Endothelial cell of umbilical vein (primary cell): ENCODE measurements around the gene OR2H2. TPM values are rescaled to one million over a fixed set of nuclear protein-coding genes. Genes with fewer than 3 reads are reported as not detected.

Experiments
- BruUV-seq: library from RNA; stranded (reverse); fragments of 400-500 nt; replicated peaks from 2 replicates; lab custom pipeline; 2021; lab: Mats Ljungman, UMichigan
- CTCF ChIA-PET: fragments of 300-600, 350-600 bp; sonication (Branson Sonifier 250); formaldehyde crosslinking; loops from one replicate; lab custom pipeline; 2021; ENCODE audit warnings: antibody characterized with exemption, inconsistent platforms; lab: Charles Lee
- POLR2A ChIA-PET: fragments of 300-600, 350-600 bp; sonication (Branson Sonifier 250); formaldehyde crosslinking; loops from one replicate; lab custom pipeline; 2021; ENCODE audit warnings: antibody characterized with exemption, inconsistent platforms; lab: Charles Lee
- DNase-seq: peaks from one replicate; pipeline ENCODE4 v3.0.0-alpha.2; 2011; ENCODE audit warnings: low read depth, low spot score
- FAIRE-seq: peaks from 2 replicates; lab custom pipeline; 2011; peaks lifted over from hg19 to GRCh38; lab: Jason Lieb, UNC
- H2AFZ ChIP-seq: 2 replicates; pipeline ENCODE4 v1.6.0; 2012; ENCODE audit warnings: low read depth, low read length, control low read depth, inconsistent platforms
- H3K27ac ChIP-seq: 2 replicates; pipeline ENCODE4 v1.5.1; 2011; ENCODE audit warnings: low read depth, mild to moderate bottlenecking, control low read depth, low read length, moderate library complexity; ENCODE audit not compliant: insufficient read depth
- H3K27me3 ChIP-seq, 2 experiments: 2 replicates each; pipeline versions ENCODE4 v1.6.0 to v1.6.1; 2011; ENCODE audit warnings: low read length in 2 of 2, mixed read lengths in 1 of 2; ENCODE audit not compliant: control insufficient read depth in 2 of 2, insufficient read depth in 2 of 2
- H3K36me3 ChIP-seq, 2 experiments: 2 replicates in 1 of 2; 3 replicates in 1 of 2; pipeline ENCODE4 v1.5.1; 2011; ENCODE audit warnings: low read length in 2 of 2, mild to moderate bottlenecking in 1 of 2, moderate library complexity in 1 of 2; ENCODE audit not compliant: control insufficient read depth in 2 of 2, insufficient read depth in 2 of 2; ENCODE audit errors: extremely low read depth in 1 of 2
- H3K4me1 ChIP-seq: 3 replicates; pipeline ENCODE4 v1.5.1; 2011; ENCODE audit warnings: mild to moderate bottlenecking, low read length; ENCODE audit not compliant: control insufficient read depth, insufficient read depth; ENCODE audit errors: extremely low read depth
- H3K4me2 ChIP-seq: 2 replicates; pipeline ENCODE4 v1.6.1; 2011; ENCODE audit warnings: low read length, control low read depth, mixed read lengths; ENCODE audit not compliant: insufficient read depth
- H3K4me3 ChIP-seq, 3 experiments: fragments of 200-600 bp in 1 of 3; sonication (generic), shearing (Covaris generic) in 1 of 3; replicated peaks in 1 of 3; 2 replicates each; pipeline ENCODE4 v1.5.1; 2011 to 2016; ENCODE audit warnings: control low read depth in 3 of 3, low read length in 3 of 3, mild to moderate bottlenecking in 2 of 3, inconsistent platforms in 1 of 3, low read depth in 1 of 3, moderate library complexity in 1 of 3; ENCODE audit not compliant: insufficient read depth in 1 of 3
- H3K79me2 ChIP-seq: 2 replicates; pipeline ENCODE4 v1.6.0; 2012; ENCODE audit warnings: low read length, inconsistent platforms; ENCODE audit not compliant: control insufficient read depth, insufficient read depth
- H3K9ac ChIP-seq: replicated peaks from 2 replicates; pipeline ENCODE3; 2011; ENCODE audit warnings: low read length, control low read depth; ENCODE audit not compliant: insufficient read depth; ENCODE audit errors: extremely low read depth
- H3K9me1 ChIP-seq: replicated peaks from 3 replicates; pipeline ENCODE4 v1.6.0; 2011; ENCODE audit warnings: mild to moderate bottlenecking, low read length; ENCODE audit not compliant: control insufficient read depth, insufficient read depth; ENCODE audit errors: extremely low read depth
- H3K9me3 ChIP-seq: replicated peaks from 2 replicates; pipeline ENCODE4 v1.5.1; 2012; ENCODE audit warnings: low read length, inconsistent platforms; ENCODE audit not compliant: control insufficient read depth, insufficient read depth
- H4K20me1 ChIP-seq: replicated peaks from 2 replicates; pipeline ENCODE3; 2011; ENCODE audit warnings: mild to moderate bottlenecking, low read length; ENCODE audit not compliant: control insufficient read depth, insufficient read depth; ENCODE audit errors: extremely low read depth
- CTCF ChIP-seq, 2 donors: IDR thresholded peaks; 1 replicate in 1 of 2; 2 replicates in 1 of 2; pipeline ENCODE4 v1.5.1; 2011; ENCODE audit warnings: low read length in 2 of 2, mild to moderate bottlenecking in 2 of 2, moderate library complexity in 2 of 2, control low read depth in 1 of 2, inconsistent platforms in 1 of 2, low read depth in 1 of 2; ENCODE audit not compliant: insufficient read depth in 1 of 2; ENCODE audit errors: extremely low read depth in 1 of 2
- EZH2 ChIP-seq: IDR thresholded peaks from 2 replicates; pipeline ENCODE4 v1.6.1; 2012; ENCODE audit warnings: borderline replicate concordance, low read depth, mild to moderate bottlenecking, moderate library complexity, low read length, inconsistent platforms; ENCODE audit not compliant: severe bottlenecking
- FOS ChIP-seq: IDR thresholded peaks from 2 replicates; pipeline ENCODE4 v1.6.1; 2011; ENCODE audit warnings: mild to moderate bottlenecking, low read length, moderate library complexity, borderline replicate concordance; ENCODE audit not compliant: insufficient read depth
- GATA2 ChIP-seq: IDR thresholded peaks from 2 replicates; pipeline ENCODE4 v1.7.0; 2011; ENCODE audit warnings: low read depth, mild to moderate bottlenecking, moderate library complexity, mixed read lengths, low read length; ENCODE audit not compliant: insufficient read length, insufficient read depth
- JUN ChIP-seq: IDR thresholded peaks from 2 replicates; pipeline ENCODE4 v1.6.1; 2011; ENCODE audit warnings: borderline replicate concordance, low read depth; ENCODE audit not compliant: insufficient read length, insufficient read depth
- MAX ChIP-seq: IDR thresholded peaks from 2 replicates; pipeline ENCODE4 v1.6.1; 2011; ENCODE audit not compliant: insufficient read depth, insufficient read length
- MYC ChIP-seq: IDR thresholded peaks from one replicate; pipeline ENCODE4 v1.6.1; 2011; ENCODE audit warnings: mild to moderate bottlenecking, low read depth, low read length
- POLR2A ChIP-seq: IDR thresholded peaks from 2 replicates; pipeline ENCODE4 v1.6.1; 2012; ENCODE audit warnings: low read depth, mild to moderate bottlenecking, control low read depth, low read length
- POLR2AphosphoS5 ChIP-seq: IDR thresholded peaks from 2 replicates; pipeline ENCODE4 v1.6.1; 2012; ENCODE audit warnings: low read depth, mild to moderate bottlenecking, control low read depth, low read length, moderate library complexity; ENCODE audit not compliant: insufficient read depth
- dilution Hi-C: fragments of 300-500 bp; cut with MboI; formaldehyde crosslinking; loops from one replicate; pipeline ENCODE4 v1.15.0; 2019; ENCODE audit warnings: low sequenced_read_pairs; ENCODE audit not compliant: extremely low pct_ligation_motif_present
- intact Hi-C: fragments of 100-400 bp; cut with micrococcal nuclease; formaldehyde crosslinking; loops from one replicate; pipeline ENCODE4 v1.10.0; 2022
- polyA plus RNA-seq, 4 experiments: library from polyadenylated mRNA; depleted of rRNA in 3 of 4; stranded (reverse) in 3 of 4; unstranded in 1 of 4; fragments of >200 nt; gene quantifications; 2 replicates each; pipeline versions ENCODE4 v1.2.1 to v1.2.3, GENCODE V29; 2011 to 2012; ENCODE audit warnings: missing spikeins in 1 of 4
- total RNA-seq: library from RNA; stranded (reverse); gene quantifications from 2 replicates; pipeline ENCODE4 v1.2.3, GENCODE V29; 2021

Gene OR2H2
- total and polyA plus RNA-seq, 2 donors (not counting 3 experiments of a cell fraction or from before 2014, with no cell fraction given), result not detected

GRCh38 chr6:29624520-29624961 lies 39.6 kb downstream of the OR2H2 start:
- no peak overlapping the region for H3K27ac ChIP-seq
- no TSS peak for BruUV-seq
- dilution Hi-C loops (no loop called here), intact Hi-C loops (no loop called here)
- no peak overlapping the region for H2AFZ ChIP-seq
- FAIRE-seq (no peak), DNase-seq (no peak)
- TF ChIP-seq CTCF (IDR thresholded peaks at IDR 0.05; ENCODE audit: extremely low read depth in 1 of 2, insufficient read depth in 1 of 2, low read depth in 1 of 2, low read length in 2 of 2) (no peak), EZH2 (no peak), GATA2 (no peak), POLR2A (no peak), MAX (no peak), MYC (no peak), POLR2AphosphoS5 (no peak), JUN (no peak), FOS (no peak)
- peaks cover 10 to 11% of the 10 kb centered on the region in 2 experiments for H3K36me3 ChIP-seq
- H3K27me3 ChIP-seq, result no peaks in the 10 kb centered on the region
- no peaks in the 10 kb centered on the region for H4K20me1 ChIP-seq
- H3K79me2 ChIP-seq, result no peaks in the 10 kb centered on the region
- H3K9me3 ChIP-seq, result no peaks in the 10 kb centered on the region
- no peaks in the 10 kb centered on the region for H3K9me1 ChIP-seq
- peaks cover 7% of the 10 kb centered on the region for H3K4me1 ChIP-seq
- H3K4me2 ChIP-seq, result no peak overlapping the region
- ChIA-PET CTCF (interaction anchor here (0.7 to 3.3 kb wide), 2 partner anchors 25 to 29 kb away, joined by 3 to 12 read pairs; no protein-coding TSS in a partner anchor), POLR2A (no interaction called here)
- H3K9ac ChIP-seq, result no peak overlapping the region
- H3K4me3 ChIP-seq, result no peak overlapping the region
